Neural progenitor cell (in vitro differentiated cells): ENCODE results near the gene TTLL12.

Experiments
- EZH2 ChIP-seq: fragments of 200-600 bp; sonication (generic); IDR thresholded peaks from 2 replicates; pipeline ENCODE4 v1.6.1; 2017; ENCODE audit warnings: antibody characterized with exemption, mild to moderate bottlenecking, moderate library complexity
- TF ChIP-seq, protein P1 (sequence below): fragments of 200-600 bp; sonication (generic); IDR thresholded peaks from 2 replicates; pipeline ENCODE4 v1.5.1; 2017; ENCODE audit warnings: antibody characterized with exemption, mild to moderate bottlenecking

DNA sequence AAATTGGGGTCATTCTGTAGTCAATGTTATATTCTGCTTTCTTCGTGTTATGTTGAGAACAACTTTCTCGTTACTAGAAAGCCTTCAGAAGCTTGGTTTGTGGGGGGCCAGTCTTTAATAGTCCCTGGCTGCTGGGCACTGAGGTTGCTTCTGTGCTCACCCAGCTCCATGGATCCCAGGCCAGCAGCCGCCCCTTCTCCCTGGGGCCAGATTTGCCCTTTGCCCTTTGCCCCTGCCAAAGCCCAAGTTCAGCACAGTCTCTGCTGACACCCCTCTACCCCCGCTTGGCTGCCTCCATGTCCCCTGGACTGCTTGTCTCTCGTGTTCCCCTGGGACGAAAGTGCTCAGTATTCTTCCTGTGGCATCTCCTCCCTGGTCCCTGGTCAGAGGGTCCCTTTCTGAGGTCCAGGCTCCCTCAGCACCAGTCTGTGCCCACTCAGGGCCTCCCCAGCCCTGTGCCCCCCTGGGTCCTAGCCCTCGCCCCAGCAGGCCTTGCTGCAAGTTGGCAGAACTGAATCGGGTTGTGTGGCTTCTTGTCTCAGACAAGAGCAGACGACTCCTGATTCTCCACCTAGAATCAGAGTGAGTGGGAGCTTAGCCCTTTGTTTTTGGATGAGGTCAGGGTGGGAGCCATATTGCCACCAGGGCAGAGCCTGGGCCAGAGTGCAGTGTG lies 28.9 kb downstream of the TTLL12 start:
- TF ChIP-seq, protein P1, sequence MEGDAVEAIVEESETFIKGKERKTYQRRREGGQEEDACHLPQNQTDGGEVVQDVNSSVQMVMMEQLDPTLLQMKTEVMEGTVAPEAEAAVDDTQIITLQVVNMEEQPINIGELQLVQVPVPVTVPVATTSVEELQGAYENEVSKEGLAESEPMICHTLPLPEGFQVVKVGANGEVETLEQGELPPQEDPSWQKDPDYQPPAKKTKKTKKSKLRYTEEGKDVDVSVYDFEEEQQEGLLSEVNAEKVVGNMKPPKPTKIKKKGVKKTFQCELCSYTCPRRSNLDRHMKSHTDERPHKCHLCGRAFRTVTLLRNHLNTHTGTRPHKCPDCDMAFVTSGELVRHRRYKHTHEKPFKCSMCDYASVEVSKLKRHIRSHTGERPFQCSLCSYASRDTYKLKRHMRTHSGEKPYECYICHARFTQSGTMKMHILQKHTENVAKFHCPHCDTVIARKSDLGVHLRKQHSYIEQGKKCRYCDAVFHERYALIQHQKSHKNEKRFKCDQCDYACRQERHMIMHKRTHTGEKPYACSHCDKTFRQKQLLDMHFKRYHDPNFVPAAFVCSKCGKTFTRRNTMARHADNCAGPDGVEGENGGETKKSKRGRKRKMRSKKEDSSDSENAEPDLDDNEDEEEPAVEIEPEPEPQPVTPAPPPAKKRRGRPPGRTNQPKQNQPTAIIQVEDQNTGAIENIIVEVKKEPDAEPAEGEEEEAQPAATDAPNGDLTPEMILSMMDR: no peak
- no peak for TF ChIP-seq EZH2
